HG02798 (cell line): ENCODE data around the gene SIAH1.
"Not testable (repeated sequence)": the region's sequence is repeated elsewhere in the genome, so short reads cannot be mapped to it uniquely, and the experiment has no call there.

ENCODE experiments used
- ATAC-seq: cut with Tn5 transposase; IDR thresholded peaks from one replicate; pipeline ENCODE4 v1.9.1; 2021; ENCODE audit warnings: mild to moderate bottlenecking; ENCODE audit not compliant: unreplicated experiment, poor library complexity

SIAH1 gene

GRCh38 chr16:48340054-48340453 lies 45.2 kb downstream of the SIAH1 start:
- ATAC-seq = no peak

DNA sequence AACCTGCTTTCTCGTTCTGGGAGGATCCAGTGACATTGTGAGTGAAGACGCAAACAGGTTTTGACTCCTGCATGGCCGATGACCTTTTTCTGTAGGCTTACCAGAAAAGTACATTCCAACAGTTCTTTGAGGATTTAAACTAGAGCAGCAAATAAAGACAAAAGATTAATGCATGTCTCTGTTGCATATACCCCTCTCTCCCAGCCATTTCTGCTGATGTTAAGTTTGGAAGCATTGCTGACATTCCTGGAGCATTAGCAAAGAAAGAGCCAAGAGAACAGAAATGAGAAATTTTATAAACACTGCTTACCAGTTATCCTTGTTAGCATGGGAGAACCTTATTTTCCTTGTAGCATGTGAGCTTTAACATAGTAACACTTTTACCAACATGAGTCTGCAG lies 49.3 kb downstream of the SIAH1 start:
- no peak for ATAC-seq

GRCh38 chr16:48334325-48334724 lies 50.9 kb downstream of the SIAH1 start:
- ATAC-seq = no peak

- ATAC-seq = no peak
These were observed 52.2 kb downstream of the SIAH1 start for GRCh38 chr16:48332978-48333377.

GRCh38 chr16:48330841-48331192 lies 54.4 kb downstream of the SIAH1 start:
- no peak for ATAC-seq

- ATAC-seq = no peak
These were observed 54.9 kb downstream of the SIAH1 start for GRCh38 chr16:48330189-48330840.

DNA sequence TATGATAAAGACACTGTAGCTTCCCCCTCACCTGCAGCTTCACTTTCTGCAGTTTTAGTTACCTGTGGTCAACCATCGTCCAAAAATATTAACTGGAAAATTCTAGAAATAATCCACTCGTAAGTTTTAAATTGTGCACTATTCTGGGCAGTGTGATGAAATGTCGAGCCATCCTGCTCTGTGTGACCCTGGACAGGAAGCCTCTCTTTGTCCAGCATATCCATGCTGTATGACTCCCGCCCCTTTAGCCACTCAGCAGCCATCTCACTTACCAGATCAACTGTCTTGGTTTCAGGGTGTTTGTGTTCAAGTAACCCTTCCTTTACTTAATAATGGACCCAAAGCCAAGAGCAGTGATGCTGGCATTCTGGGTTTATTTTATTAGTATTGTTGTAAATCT lies 56.1 kb downstream of the SIAH1 start:
- ATAC-seq = no peak

DNA sequence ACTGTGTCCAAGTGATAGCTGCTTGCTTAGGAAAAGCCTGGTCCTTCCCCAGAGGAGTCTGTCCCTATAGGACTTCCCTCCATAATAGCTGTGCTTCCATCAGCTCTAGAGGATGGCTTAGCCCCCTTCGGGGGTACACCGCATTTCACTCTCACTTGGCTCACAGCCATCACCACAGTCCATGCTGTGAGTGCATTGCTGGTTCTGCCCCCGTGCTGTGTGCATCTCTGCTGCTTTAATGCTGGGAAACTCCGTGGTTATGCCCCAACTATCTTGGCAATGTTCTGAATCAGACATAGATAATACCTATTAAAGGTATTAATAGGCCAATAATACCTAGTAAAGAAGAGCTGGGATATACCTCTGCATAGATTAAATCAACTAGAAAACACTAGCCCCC lies 58.3 kb downstream of the SIAH1 start:
- no peak for ATAC-seq

DNA sequence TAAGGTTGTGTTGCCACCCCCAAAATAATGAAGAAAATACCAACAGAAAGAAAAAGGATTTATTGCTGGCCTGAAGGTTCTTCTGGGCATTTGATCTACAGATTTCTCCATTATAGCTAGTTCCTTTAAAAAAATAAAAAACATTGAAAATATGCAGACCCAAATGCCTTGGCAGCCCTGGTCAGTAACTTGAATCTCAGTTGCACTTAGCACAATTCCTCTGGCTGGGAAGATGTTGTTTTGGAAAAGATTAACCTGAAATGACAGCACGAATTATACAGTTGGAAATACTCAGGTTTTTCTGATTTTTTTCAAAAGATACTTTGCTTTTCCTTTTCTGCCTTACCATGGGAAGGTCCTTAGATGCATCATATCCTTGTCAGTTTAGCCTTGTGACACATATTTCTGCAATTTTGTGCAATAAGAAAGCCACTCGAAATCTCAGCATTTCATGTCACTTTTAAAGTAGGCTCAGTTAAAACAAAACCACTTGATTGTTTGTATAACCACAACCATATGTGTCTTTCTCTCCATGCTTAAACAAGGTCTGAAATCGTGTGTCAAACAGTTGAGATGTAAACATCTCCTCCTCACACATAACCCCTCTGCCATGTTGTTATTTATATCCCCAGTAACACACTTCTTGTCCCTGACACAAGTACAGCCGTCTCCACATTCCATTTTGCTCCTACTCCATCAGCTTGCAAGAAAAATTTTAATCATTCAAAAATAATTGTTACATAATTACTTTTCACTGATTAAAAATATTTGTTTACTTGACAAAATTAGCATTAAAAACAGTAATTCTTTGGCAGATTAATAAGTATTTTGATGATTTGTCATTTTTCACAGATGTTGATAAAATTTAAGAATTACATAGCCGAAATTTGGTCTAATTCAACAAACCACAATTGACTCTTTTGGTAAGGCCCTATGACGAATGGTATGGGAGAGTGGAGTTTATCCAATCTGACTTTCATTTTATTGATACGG lies 61.1 kb downstream of the SIAH1 start:
- no peak for ATAC-seq

DNA sequence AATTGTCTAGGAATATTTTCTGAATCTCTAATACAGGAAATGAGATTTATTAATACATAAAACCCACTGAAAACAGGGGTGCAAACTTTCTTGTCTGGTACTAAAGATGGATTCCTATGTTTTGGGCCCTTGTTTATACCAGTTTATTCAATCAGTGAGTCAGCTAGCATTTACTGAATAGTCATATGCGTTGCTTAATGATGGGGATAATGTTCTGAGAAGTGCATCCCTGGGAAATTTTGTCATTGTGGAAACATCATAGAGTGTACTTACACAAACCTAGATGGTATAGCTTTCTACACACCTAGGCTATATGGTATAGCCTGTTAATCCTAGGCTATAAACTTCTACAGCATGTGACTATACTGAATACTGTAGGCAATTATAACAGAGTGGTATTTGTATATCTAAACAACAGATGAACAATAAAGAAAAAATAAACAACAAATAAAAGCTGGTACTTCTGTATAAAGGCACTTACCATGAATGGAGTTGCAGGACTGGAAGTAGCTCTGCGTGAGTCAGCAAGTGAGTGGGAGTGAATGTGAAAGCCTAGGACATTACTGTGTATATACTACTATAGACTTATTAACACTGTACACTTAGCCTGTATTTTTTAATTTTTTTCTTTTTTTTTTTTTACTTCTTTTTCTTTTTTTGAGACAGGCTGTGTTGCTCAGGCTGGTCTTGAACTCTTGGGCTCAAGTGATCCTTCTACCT lies 63.7 kb downstream of the SIAH1 start:
- no peak for ATAC-seq

GRCh38 chr16:48318630-48319029 lies 66.6 kb downstream of the SIAH1 start:
- ATAC-seq = no peak

DNA sequence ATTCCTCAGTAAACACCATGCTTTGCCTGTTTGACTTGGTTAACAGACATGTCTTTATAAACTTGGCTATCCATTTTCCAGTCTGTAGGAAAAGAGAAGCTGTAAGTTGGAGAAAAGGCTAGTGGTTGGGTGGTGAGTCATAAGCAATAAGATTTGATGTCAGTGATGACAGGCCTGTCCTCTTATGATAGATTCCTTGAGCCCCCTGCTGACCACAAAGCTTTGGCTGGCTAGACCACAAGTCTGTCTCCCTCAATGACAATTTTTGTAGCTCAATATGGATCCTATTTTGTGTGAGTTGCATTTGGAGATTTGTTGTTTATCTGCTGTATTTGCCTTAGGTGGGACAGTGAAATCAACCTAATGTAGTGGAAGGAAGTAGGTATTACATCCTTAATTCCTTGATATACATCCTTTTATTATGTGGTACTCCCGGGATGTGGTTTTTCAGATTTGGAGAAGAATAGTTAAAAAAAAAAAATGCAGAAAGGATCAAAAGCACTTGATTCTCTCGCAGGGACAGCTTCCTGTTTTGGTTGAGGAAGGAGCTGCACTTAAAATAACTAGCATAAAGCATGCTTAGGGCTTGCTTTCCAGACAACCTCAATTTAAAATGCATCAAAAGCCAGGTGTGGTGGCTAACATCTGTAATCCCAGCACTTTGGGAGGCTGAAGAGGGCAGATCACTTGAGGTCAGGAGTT lies 67.4 kb downstream of the SIAH1 start:
- no peak for ATAC-seq

- no peak for ATAC-seq
These were observed 68.2 kb downstream of the SIAH1 start for GRCh38 chr16:48317026-48317425.

GRCh38 chr16:48313905-48314304 lies 71.3 kb downstream of the SIAH1 start:
- ATAC-seq = not testable (repeated sequence)

- ATAC-seq = no peak
These were observed 74.1 kb downstream of the SIAH1 start for GRCh38 chr16:48310908-48311641.
